Measurements from ENCODE around the gene TMEM95. TPM values are rescaled to one million over a fixed set of nuclear protein-coding genes. Genes with fewer than 3 reads are reported as not detected.

TMEM95 gene
- total and polyA plus RNA-seq, 2 experiments from 2014 or later = not detected

- Histone ChIP-seq H3K79me2 (replicated peaks; ENCODE audit: insufficient read depth) (no peaks in the 10 kb centered on the region), H3K4me1 (ENCODE audit: insufficient read depth) (peaks cover 17% of the 10 kb centered on the region), H3F3A (replicated peaks; ENCODE audit: low read depth) (peaks cover 20% of the 10 kb centered on the region; the same call in 1 of the 2 replicates), H2AFZ (peak overlapping the region; percentile 81; the same call in 1 of the 2 replicates), H3K36me3 (ENCODE audit: insufficient read depth) (no peaks in the 10 kb centered on the region; the same call in 1 of the 2 replicates), H4K20me1 (replicated peaks; ENCODE audit: insufficient read depth) (no peaks in the 10 kb centered on the region; the same call in 1 of the 2 replicates), H3K4me2 (peak overlapping the region; percentile 95), H3K4me3 (peak overlapping the region; percentile 74), H3K27ac (ENCODE audit: low read depth) (no peak overlapping the region), H3K9me2 (ENCODE audit: insufficient read depth) (no peaks in the 10 kb centered on the region), H3K27me3 (ENCODE audit: insufficient read depth) (peaks cover 42% of the 10 kb centered on the region)
- peaks cover 7% of the 10 kb centered on the region; the same call in 2 of the 3 replicates for H3K36me3 Mint-ChIP-seq (ENCODE audit: low read depth)
- peaks cover 6% of the 10 kb centered on the region for H3K9me3 Mint-ChIP-seq
- no peak overlapping the region for H3K27ac Mint-ChIP-seq
- peak; percentile 91 for DNase-seq (ENCODE audit: low spot score)
- peak; percentile 88 for ATAC-seq
- peaks cover 21% of the 10 kb centered on the region for H3K4me1 Mint-ChIP-seq
- peak overlapping the region; percentile 66; the same call in 2 of the 3 replicates for H3K4me3 Mint-ChIP-seq
- peaks cover 40% of the 10 kb centered on the region for H3K27me3 Mint-ChIP-seq (ENCODE audit: insufficient read depth, low read depth, poor library complexity)
- no peak for TF ChIP-seq JUNB (IDR thresholded peaks at IDR 0.05; ENCODE audit: unreplicated experiment)
- no peak for TF ChIP-seq EZH2 (IDR thresholded peaks at IDR 0.05; ENCODE audit: low read depth, unreplicated experiment)
- TF ChIP-seq REST (IDR thresholded peaks at IDR 0.05; ENCODE audit: unreplicated experiment) = peak; percentile 9
- peak; percentile 76 for TF ChIP-seq POLR2AphosphoS5 (IDR thresholded peaks at IDR 0.05; ENCODE audit: low read depth)
- no peak for TF ChIP-seq EZH2phosphoT487 (IDR thresholded peaks at IDR 0.05; ENCODE audit: unreplicated experiment)
- peak; percentile 88 for TF ChIP-seq CREB1 (CRISPR knock-in tag; IDR thresholded peaks at IDR 0.05; ENCODE audit: low read depth)
These were observed 29.0 kb downstream of the TMEM95 start for GRCh38 chr17:7383742-7384488.

GRCh38 chr17:7384489-7385081 lies 29.6 kb downstream of the TMEM95 start:
- Histone ChIP-seq H3K4me2 (peak overlapping the region; percentile 95), H3K27ac (ENCODE audit: low read depth) (no peak overlapping the region), H3K27me3 (ENCODE audit: insufficient read depth) (peaks cover 36% of the 10 kb centered on the region), H3K4me3 (peak overlapping the region; percentile 74), H3K79me2 (replicated peaks; ENCODE audit: insufficient read depth) (no peaks in the 10 kb centered on the region), H3K4me1 (ENCODE audit: insufficient read depth) (peaks cover 17% of the 10 kb centered on the region), H3K9me2 (ENCODE audit: insufficient read depth) (no peaks in the 10 kb centered on the region), H3K36me3 (ENCODE audit: insufficient read depth) (no peaks in the 10 kb centered on the region; the same call in 1 of the 2 replicates), H3F3A (replicated peaks; ENCODE audit: low read depth) (peaks cover 20% of the 10 kb centered on the region; the same call in 1 of the 2 replicates), H4K20me1 (replicated peaks; ENCODE audit: insufficient read depth) (no peaks in the 10 kb centered on the region; the same call in 1 of the 2 replicates), H2AFZ (peak overlapping the region; percentile 81; the same call in 1 of the 2 replicates)
- peaks cover 37% of the 10 kb centered on the region for H3K27me3 Mint-ChIP-seq (ENCODE audit: insufficient read depth, low read depth, poor library complexity)
- peak; percentile 6 for ATAC-seq
- peaks cover 21% of the 10 kb centered on the region for H3K4me1 Mint-ChIP-seq
- peaks cover 7% of the 10 kb centered on the region for H3K36me3 Mint-ChIP-seq (ENCODE audit: low read depth)
- DNase-seq (ENCODE audit: low spot score) = peak; percentile 44
- peak overlapping the region; percentile 66 for H3K4me3 Mint-ChIP-seq
- H3K9me3 Mint-ChIP-seq = no peaks in the 10 kb centered on the region
- no peak for TF ChIP-seq ZNF331 (CRISPR knock-in tag; IDR thresholded peaks at IDR 0.05; ENCODE audit: low read depth)
- H3K27ac Mint-ChIP-seq = no peak overlapping the region

Data from GM23338 (cell line).